K562 (cell line): ENCODE measurements around the gene CHDH.

ENCODE experiments used
- BHLHE40 ChIP-seq: IDR thresholded peaks from 2 replicates; pipeline ENCODE4 v1.6.1; 2011; ENCODE audit warnings: low read length, improper control_type of control experiment
- EP300 ChIP-seq: IDR thresholded peaks from 2 replicates; pipeline ENCODE4 v1.6.1; 2012; ENCODE audit warnings: low read length, improper control_type of control experiment
- SIN3A ChIP-seq, 2 experiments: fragments of 150-350 bp in 1 of 2; IDR thresholded peaks; 2 replicates each; pipeline ENCODE4 v1.6.1; 2011 to 2016; ENCODE audit warnings: borderline replicate concordance in 2 of 2, low read depth in 2 of 2, low read length in 2 of 2, mild to moderate bottlenecking in 2 of 2, moderate library complexity in 2 of 2; ENCODE audit not compliant: control insufficient read depth in 1 of 2
- SIN3B ChIP-seq: fragments of 450-650 bp; IDR thresholded peaks from 2 replicates; pipeline ENCODE4 v1.6.1; 2017; ENCODE audit warnings: low read depth, mild to moderate bottlenecking, moderate library complexity
- TF ChIP-seq, protein P1 (sequence below): sonication (generic); formaldehyde crosslinking; IDR thresholded peaks from 2 replicates; pipeline ENCODE4 v1.8.0; 2022; ENCODE audit warnings: mild to moderate bottlenecking, low read depth, missing genetic modification reagents
- TF ChIP-seq, protein P2 (sequence below), 3 experiments: IDR thresholded peaks in 2 of 3; conservative IDR thresholded peaks in 1 of 3; 2 replicates each; pipeline ENCODE4 v1.5.1; 2011 to 2012; ENCODE audit warnings: low read length in 3 of 3, mild to moderate bottlenecking in 3 of 3, control low read depth in 2 of 3, improper control_type of control experiment in 1 of 3, inconsistent platforms in 1 of 3, low read depth in 1 of 3, mixed read lengths in 1 of 3, moderate library complexity in 1 of 3; ENCODE audit not compliant: insufficient read depth in 2 of 3

GRCh38 chr3:53849916-53850315 is 3.7 kb upstream of the CHDH start:
- TF ChIP-seq SIN3A (IDR thresholded peaks at IDR 0.05; ENCODE audit: borderline replicate concordance in 2 of 2, control insufficient read depth in 1 of 2, low read depth in 2 of 2, low read length in 2 of 2) (no peak), EP300 (no peak), BHLHE40 (no peak), SIN3B (no peak)
- TF ChIP-seq, protein P1, sequence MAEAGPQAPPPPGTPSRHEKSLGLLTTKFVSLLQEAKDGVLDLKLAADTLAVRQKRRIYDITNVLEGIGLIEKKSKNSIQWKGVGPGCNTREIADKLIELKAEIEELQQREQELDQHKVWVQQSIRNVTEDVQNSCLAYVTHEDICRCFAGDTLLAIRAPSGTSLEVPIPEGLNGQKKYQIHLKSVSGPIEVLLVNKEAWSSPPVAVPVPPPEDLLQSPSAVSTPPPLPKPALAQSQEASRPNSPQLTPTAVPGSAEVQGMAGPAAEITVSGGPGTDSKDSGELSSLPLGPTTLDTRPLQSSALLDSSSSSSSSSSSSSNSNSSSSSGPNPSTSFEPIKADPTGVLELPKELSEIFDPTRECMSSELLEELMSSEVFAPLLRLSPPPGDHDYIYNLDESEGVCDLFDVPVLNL (CRISPR knock-in tag) = no peak
- TF ChIP-seq, protein P2, sequence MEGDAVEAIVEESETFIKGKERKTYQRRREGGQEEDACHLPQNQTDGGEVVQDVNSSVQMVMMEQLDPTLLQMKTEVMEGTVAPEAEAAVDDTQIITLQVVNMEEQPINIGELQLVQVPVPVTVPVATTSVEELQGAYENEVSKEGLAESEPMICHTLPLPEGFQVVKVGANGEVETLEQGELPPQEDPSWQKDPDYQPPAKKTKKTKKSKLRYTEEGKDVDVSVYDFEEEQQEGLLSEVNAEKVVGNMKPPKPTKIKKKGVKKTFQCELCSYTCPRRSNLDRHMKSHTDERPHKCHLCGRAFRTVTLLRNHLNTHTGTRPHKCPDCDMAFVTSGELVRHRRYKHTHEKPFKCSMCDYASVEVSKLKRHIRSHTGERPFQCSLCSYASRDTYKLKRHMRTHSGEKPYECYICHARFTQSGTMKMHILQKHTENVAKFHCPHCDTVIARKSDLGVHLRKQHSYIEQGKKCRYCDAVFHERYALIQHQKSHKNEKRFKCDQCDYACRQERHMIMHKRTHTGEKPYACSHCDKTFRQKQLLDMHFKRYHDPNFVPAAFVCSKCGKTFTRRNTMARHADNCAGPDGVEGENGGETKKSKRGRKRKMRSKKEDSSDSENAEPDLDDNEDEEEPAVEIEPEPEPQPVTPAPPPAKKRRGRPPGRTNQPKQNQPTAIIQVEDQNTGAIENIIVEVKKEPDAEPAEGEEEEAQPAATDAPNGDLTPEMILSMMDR (IDR thresholded peaks at IDR 0.05 in 2 of 3, conservative IDR thresholded peaks at IDR 0.05 in 1 of 3; ENCODE audit: insufficient read depth in 2 of 3, low read depth in 1 of 3, low read length in 3 of 3) = no peak
